Ishikawa (cell line): ENCODE data around the gene PTPRD.

Experiments used
- CEBPB ChIP-seq: IDR thresholded peaks from 2 replicates; pipeline ENCODE4 v1.6.1; 2012
- CREB1 ChIP-seq: IDR thresholded peaks from 2 replicates; pipeline ENCODE4 v1.6.1; 2012; ENCODE audit warnings: low read depth
- EGR1 ChIP-seq: IDR thresholded peaks from 2 replicates; pipeline ENCODE4 v1.6.1; 2012
- EP300 ChIP-seq: IDR thresholded peaks from 2 replicates; pipeline ENCODE4 v1.6.1; 2012; ENCODE audit warnings: borderline replicate concordance
- FOXM1 ChIP-seq: IDR thresholded peaks from 2 replicates; pipeline ENCODE4 v1.6.1; 2012; ENCODE audit warnings: low read depth, borderline replicate concordance
- NFIC ChIP-seq: IDR thresholded peaks from 2 replicates; pipeline ENCODE4 v1.6.1; 2012
- RAD21 ChIP-seq: IDR thresholded peaks from 2 replicates; pipeline ENCODE4 v1.6.1; 2012; ENCODE audit warnings: low read depth
- TAF1 ChIP-seq: IDR thresholded peaks from 2 replicates; pipeline ENCODE4 v1.6.1; 2012; ENCODE audit warnings: low read depth, mild to moderate bottlenecking
- TCF12 ChIP-seq: IDR thresholded peaks from 2 replicates; pipeline ENCODE4 v1.6.1; 2012; ENCODE audit warnings: low read depth
- TEAD4 ChIP-seq: IDR thresholded peaks from 2 replicates; pipeline ENCODE4 v1.6.1; 2012
- YY1 ChIP-seq: IDR thresholded peaks from 2 replicates; pipeline ENCODE4 v1.6.1; 2012; ENCODE audit warnings: low read depth
- ZBTB7A ChIP-seq: IDR thresholded peaks from 2 replicates; pipeline ENCODE4 v1.6.1; 2012; ENCODE audit warnings: low read depth
- TF ChIP-seq, protein P1 (sequence below): IDR thresholded peaks from 2 replicates; pipeline ENCODE4 v1.6.1; 2012
- TF ChIP-seq, protein P2 (sequence below): IDR thresholded peaks from 2 replicates; pipeline ENCODE4 v1.6.1; 2012; ENCODE audit warnings: low read depth, mild to moderate bottlenecking
- TF ChIP-seq, protein P3 (sequence below): IDR thresholded peaks from 2 replicates; pipeline ENCODE4 v1.6.1; 2012

The PTPRD gene

DNA sequence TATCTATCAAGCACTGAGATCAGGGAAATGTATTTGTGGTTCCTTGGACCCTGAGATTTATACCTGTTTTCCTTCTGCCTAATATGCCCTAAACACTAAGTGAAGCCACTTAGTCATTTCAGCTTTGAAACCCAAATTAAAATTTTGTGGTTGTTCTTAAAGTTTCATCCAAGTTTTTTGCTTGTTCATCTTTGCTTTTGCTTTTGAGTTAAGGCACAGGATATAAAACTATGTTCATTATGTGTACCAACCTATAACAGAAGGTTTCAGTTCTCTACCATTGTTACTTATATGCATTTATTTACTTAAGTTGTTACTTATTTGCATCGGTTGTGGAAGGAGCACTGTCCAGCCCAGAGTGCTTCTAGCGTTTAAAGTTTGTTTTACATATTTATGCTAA is 382.3 kb downstream of the PTPRD start:
- TF ChIP-seq, protein P1, sequence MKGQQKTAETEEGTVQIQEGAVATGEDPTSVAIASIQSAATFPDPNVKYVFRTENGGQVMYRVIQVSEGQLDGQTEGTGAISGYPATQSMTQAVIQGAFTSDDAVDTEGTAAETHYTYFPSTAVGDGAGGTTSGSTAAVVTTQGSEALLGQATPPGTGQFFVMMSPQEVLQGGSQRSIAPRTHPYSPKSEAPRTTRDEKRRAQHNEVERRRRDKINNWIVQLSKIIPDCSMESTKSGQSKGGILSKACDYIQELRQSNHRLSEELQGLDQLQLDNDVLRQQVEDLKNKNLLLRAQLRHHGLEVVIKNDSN = no peak
- TF ChIP-seq TEAD4 = no peak
- TF ChIP-seq, protein P2, sequence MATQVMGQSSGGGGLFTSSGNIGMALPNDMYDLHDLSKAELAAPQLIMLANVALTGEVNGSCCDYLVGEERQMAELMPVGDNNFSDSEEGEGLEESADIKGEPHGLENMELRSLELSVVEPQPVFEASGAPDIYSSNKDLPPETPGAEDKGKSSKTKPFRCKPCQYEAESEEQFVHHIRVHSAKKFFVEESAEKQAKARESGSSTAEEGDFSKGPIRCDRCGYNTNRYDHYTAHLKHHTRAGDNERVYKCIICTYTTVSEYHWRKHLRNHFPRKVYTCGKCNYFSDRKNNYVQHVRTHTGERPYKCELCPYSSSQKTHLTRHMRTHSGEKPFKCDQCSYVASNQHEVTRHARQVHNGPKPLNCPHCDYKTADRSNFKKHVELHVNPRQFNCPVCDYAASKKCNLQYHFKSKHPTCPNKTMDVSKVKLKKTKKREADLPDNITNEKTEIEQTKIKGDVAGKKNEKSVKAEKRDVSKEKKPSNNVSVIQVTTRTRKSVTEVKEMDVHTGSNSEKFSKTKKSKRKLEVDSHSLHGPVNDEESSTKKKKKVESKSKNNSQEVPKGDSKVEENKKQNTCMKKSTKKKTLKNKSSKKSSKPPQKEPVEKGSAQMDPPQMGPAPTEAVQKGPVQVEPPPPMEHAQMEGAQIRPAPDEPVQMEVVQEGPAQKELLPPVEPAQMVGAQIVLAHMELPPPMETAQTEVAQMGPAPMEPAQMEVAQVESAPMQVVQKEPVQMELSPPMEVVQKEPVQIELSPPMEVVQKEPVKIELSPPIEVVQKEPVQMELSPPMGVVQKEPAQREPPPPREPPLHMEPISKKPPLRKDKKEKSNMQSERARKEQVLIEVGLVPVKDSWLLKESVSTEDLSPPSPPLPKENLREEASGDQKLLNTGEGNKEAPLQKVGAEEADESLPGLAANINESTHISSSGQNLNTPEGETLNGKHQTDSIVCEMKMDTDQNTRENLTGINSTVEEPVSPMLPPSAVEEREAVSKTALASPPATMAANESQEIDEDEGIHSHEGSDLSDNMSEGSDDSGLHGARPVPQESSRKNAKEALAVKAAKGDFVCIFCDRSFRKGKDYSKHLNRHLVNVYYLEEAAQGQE = no peak
- TF ChIP-seq, protein P3, sequence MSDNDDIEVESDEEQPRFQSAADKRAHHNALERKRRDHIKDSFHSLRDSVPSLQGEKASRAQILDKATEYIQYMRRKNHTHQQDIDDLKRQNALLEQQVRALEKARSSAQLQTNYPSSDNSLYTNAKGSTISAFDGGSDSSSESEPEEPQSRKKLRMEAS = no peak
- no peak for TF ChIP-seq CEBPB
- no peak for TF ChIP-seq EGR1
- TF ChIP-seq NFIC = no peak
- no peak for TF ChIP-seq EP300

DNA sequence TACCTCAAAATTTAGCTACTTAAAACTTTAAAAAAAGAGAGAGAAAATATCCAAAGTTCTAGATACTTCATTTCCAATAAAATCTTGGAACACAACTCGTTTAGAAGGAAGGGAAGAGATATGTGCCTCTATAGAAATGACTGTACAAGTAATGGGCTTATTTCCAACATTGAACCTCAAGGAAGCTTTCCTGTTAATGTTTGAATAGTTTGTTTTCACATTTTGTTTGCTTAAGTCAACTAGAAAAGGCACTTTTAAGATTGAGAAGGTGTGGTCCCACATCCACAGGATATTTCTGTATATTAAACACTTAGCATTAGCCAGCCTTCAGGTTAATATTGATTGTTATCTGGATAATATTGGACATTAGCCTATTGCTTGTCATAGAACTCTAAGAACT is 384.7 kb downstream of the PTPRD start:
- no peak for TF ChIP-seq CEBPB
- TF ChIP-seq, protein P2 = no peak
- no peak for TF ChIP-seq EGR1
- TF ChIP-seq, protein P3 = no peak
- no peak for TF ChIP-seq TCF12
- no peak for TF ChIP-seq CREB1
- TF ChIP-seq, protein P1 = no peak
- no peak for TF ChIP-seq ZBTB7A
- no peak for TF ChIP-seq RAD21
- no peak for TF ChIP-seq EP300
- TF ChIP-seq FOXM1 = no peak

DNA sequence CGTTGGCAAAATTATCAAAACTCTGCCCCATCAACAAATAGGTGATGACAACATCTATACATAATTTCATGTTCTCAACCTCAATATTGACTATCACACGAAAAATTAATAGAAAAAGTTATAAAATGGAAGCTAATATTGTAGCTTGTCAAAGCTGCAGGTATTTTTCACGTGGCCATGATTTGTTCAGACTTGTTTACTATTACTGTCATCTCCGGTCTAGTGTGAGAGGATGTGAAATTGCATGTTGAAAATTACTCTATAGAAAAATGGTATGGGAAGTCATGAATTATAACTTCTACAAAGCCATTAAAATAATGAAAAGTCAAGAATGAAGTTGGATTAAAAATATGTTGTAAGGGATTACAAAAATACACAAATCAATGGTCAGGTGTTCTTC is 385.8 kb downstream of the PTPRD start:
- TF ChIP-seq, protein P2 = no peak
- TF ChIP-seq EGR1 = no peak
- no peak for TF ChIP-seq YY1
- no peak for TF ChIP-seq CEBPB
- TF ChIP-seq, protein P1 = no peak
- TF ChIP-seq RAD21 = no peak
- TF ChIP-seq ZBTB7A = no peak
- TF ChIP-seq CREB1 = no peak
- no peak for TF ChIP-seq TAF1
- no peak for TF ChIP-seq EP300
- TF ChIP-seq, protein P3 = no peak
- TF ChIP-seq FOXM1 = no peak
- TF ChIP-seq NFIC = no peak

DNA sequence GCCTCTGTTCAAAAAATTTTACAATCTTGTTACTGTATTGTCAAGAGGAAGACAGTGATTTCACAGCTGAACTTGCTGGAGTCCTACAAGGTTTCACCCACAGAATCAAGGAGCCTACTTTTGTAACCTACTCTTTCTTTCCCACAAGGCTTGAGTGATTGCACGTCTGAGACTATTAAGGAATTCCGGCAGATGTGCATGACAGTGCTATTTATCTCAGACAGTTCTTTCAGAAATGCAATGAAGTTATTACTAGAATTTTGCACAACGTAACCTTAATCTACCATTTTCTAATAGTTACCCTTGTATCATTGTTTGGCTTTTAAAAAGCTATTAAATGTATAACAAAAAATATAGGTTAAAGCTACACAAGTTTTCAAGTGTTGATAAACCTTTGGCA is 400.1 kb downstream of the PTPRD start:
- TF ChIP-seq CEBPB (no peak), EGR1 (no peak), TAF1 (no peak), FOXM1 (no peak), NFIC (no peak), RAD21 (no peak)
- TF ChIP-seq, protein P2 = no peak
- TF ChIP-seq, protein P3 = no peak
